Prostate gland (tissue), 2 donors: ENCODE data around the gene PTGDS. TPM values are rescaled to one million over a fixed set of nuclear protein-coding genes. Genes with fewer than 3 reads are reported as not detected.

Source experiments
- DNase-seq: peaks from one replicate; pipeline ENCODE4 v3.0.0-alpha.2; 2019; ENCODE audit warnings: low spot score
- H3K27ac ChIP-seq, 2 donors: fragments of 200-600 bp; sonication (generic); 2 replicates each; pipeline ENCODE4 v1.5.1; 2017 to 2019
- H3K27me3 ChIP-seq: fragments of 200-600 bp; sonication (generic); replicated peaks from 2 replicates; pipeline ENCODE4 v1.5.1; 2019; ENCODE audit not compliant: insufficient read depth
- H3K36me3 ChIP-seq, 2 donors: fragments of 200-600 bp; sonication (generic); 1 replicate in 1 of 2; 2 replicates in 1 of 2; pipeline versions ENCODE4 v1.5.1 to v1.8.1; 2017 to 2019
- H3K4me1 ChIP-seq: fragments of 200-600 bp; sonication (generic); replicated peaks from 2 replicates; pipeline ENCODE4 v1.5.1; 2019
- H3K4me3 ChIP-seq, 2 donors: fragments of 200-600 bp; sonication (generic); 2 replicates each; pipeline ENCODE4 v1.5.1; 2017 to 2019
- H3K9me3 ChIP-seq: fragments of 200-600 bp; sonication (generic); 2 replicates; pipeline ENCODE4 v1.5.1; 2017
- CTCF ChIP-seq, 4 experiments: fragments of 200-600 bp in 2 of 4; fragments of 450-650 bp in 2 of 4; sonication (generic) in 2 of 4; IDR thresholded peaks; 1 replicate in 3 of 4; 2 replicates in 1 of 4; pipeline ENCODE4 v1.5.1; 2016 to 2019; ENCODE audit warnings: antibody characterized with exemption in 4 of 4, mild to moderate bottlenecking in 2 of 4, moderate library complexity in 2 of 4
- POLR2A ChIP-seq: fragments of 450-650 bp; IDR thresholded peaks from one replicate; pipeline ENCODE4 v1.6.1; 2016; ENCODE audit warnings: antibody characterized with exemption, mild to moderate bottlenecking
- POLR2AphosphoS5 ChIP-seq: sonication (generic); formaldehyde crosslinking; IDR thresholded peaks from one replicate; pipeline ENCODE4 v1.6.1; 2017; ENCODE audit warnings: antibody characterized with exemption
- WGBS: methylation state at CpG from one replicate; pipeline ENCODE4 v1.1.5; 2018; 5-methylcytosine and 5-hydroxymethylcytosine counted together
- intact Hi-C: fragments of 100-400 bp; cut with DNase I; formaldehyde crosslinking; loops from one replicate; pipeline ENCODE4 v1.14.2; 2022
- total RNA-seq, 2 donors: library from RNA; depleted of rRNA; stranded (reverse); fragments of >200 nt; gene quantifications; one replicate each; pipeline ENCODE4 v1.1.0, GENCODE V29; 2016

PTGDS gene
- total RNA-seq, 2 donors from 2014 or later = 59.4 to 5,242 TPM

- no peak for DNase-seq
- Histone ChIP-seq H3K4me3 (no peak overlapping the region), H3K36me3 (no peaks in the 10 kb centered on the region), H3K9me3 (no peaks in the 10 kb centered on the region), H3K4me1 (no peaks in the 10 kb centered on the region), H3K27ac (no peak overlapping the region), H3K27me3 (peaks cover 1% of the 10 kb centered on the region)
- TF ChIP-seq POLR2AphosphoS5 (no peak), POLR2A (no peak), CTCF (IDR thresholded peaks at IDR 0.05) (no peak)
- 52% methylated on average over 25 of the region's 29 CpGs for WGBS
- intact Hi-C loops = no loop called here
These were observed 7.2 kb downstream of the PTGDS start for GRCh38 chr9:136984464-136985026.

- Histone ChIP-seq H3K4me1 (no peaks in the 10 kb centered on the region), H3K36me3 (no peaks in the 10 kb centered on the region), H3K27me3 (peaks cover 1% of the 10 kb centered on the region), H3K4me3 (no peak overlapping the region), H3K9me3 (no peaks in the 10 kb centered on the region), H3K27ac (no peak overlapping the region)
- no peak for DNase-seq
- intact Hi-C loops = no loop called here
- TF ChIP-seq POLR2AphosphoS5 = no peak
- TF ChIP-seq POLR2A = no peak
- no peak for TF ChIP-seq CTCF (IDR thresholded peaks at IDR 0.05)
- 9% methylated on average over 31 of the region's 48 CpGs for WGBS
These were observed 7.8 kb downstream of the PTGDS start for GRCh38 chr9:136985027-136985602.

- H3K27me3 ChIP-seq = peaks cover 1% of the 10 kb centered on the region
- H3K9me3 ChIP-seq = no peaks in the 10 kb centered on the region
- DNase-seq = no peak
- H3K27ac ChIP-seq = no peak overlapping the region
- TF ChIP-seq CTCF (IDR thresholded peaks at IDR 0.05) (no peak), POLR2AphosphoS5 (no peak), POLR2A (no peak)
- 29% methylated on average over 16 of the region's 33 CpGs for WGBS
- intact Hi-C loops = no loop called here
- no peaks in the 10 kb centered on the region for H3K4me1 ChIP-seq
- no peaks in the 10 kb centered on the region for H3K36me3 ChIP-seq
- H3K4me3 ChIP-seq = no peak overlapping the region
These were observed 8.5 kb downstream of the PTGDS start for GRCh38 chr9:136985853-136986252.

GRCh38 chr9:136988872-136989271, 11.6 kb downstream of the PTGDS start:
- WGBS = 93% methylated on average over 4 of the region's 4 CpGs
- no peaks in the 10 kb centered on the region for H3K36me3 ChIP-seq
- peaks cover 1% of the 10 kb centered on the region for H3K27me3 ChIP-seq
- no peak for DNase-seq
- no peak overlapping the region for H3K4me3 ChIP-seq
- H3K4me1 ChIP-seq = peaks cover 9% of the 10 kb centered on the region
- peak overlapping the region in 1 of 2 donors; percentile 58 for H3K27ac ChIP-seq
- TF ChIP-seq POLR2AphosphoS5 (no peak), CTCF (IDR thresholded peaks at IDR 0.05) (no peak), POLR2A (no peak)
- no peaks in the 10 kb centered on the region for H3K9me3 ChIP-seq
- intact Hi-C loops = no loop called here
